GM23248 (cell line): ENCODE measurements around the gene HOGA1. TPM values are rescaled to one million over a fixed set of nuclear protein-coding genes. Genes with fewer than 3 reads are reported as not detected.
"Not testable (repeated sequence)": the region's sequence is repeated elsewhere in the genome, so short reads cannot be mapped to it uniquely, and the experiment has no call there.

ENCODE experiments used
- DNase-seq: peaks from one replicate; pipeline ENCODE4 v3.0.0-alpha.2; 2015
- H2AFZ ChIP-seq: fragments of 200-600 bp; sonication (generic); 2 replicates; pipeline ENCODE4 v1.6.1; 2016; ENCODE audit warnings: antibody characterized with exemption
- H3F3A ChIP-seq: fragments of 200-600 bp; sonication (generic); 2 replicates; pipeline ENCODE4 v1.6.1; 2016; ENCODE audit warnings: mild to moderate bottlenecking, antibody characterized with exemption, mixed run types; ENCODE audit not compliant: insufficient read depth
- H3K27ac ChIP-seq: fragments of 200-600 bp; sonication (generic); 2 replicates; pipeline ENCODE4 v1.5.1; 2016; ENCODE audit warnings: mild to moderate bottlenecking
- H3K27me3 ChIP-seq: fragments of 200-600 bp; sonication (generic); replicated peaks from 2 replicates; pipeline ENCODE4 v1.6.1; 2016; ENCODE audit warnings: mild to moderate bottlenecking; ENCODE audit not compliant: insufficient read depth
- H3K36me3 ChIP-seq: fragments of 200-600 bp; sonication (generic); 2 replicates; pipeline ENCODE4 v1.6.1; 2016; ENCODE audit warnings: low read depth, mild to moderate bottlenecking
- H3K4me1 ChIP-seq: fragments of 200-600 bp; sonication (generic); 2 replicates; pipeline ENCODE4 v1.6.1; 2016; ENCODE audit warnings: mild to moderate bottlenecking; ENCODE audit not compliant: insufficient read depth
- H3K4me2 ChIP-seq: fragments of 200-600 bp; sonication (generic); one replicate; pipeline ENCODE4 v1.6.1; 2016; ENCODE audit warnings: mild to moderate bottlenecking; ENCODE audit not compliant: unreplicated experiment
- H3K4me3 ChIP-seq: fragments of 200-600 bp; sonication (generic); 2 replicates; pipeline ENCODE4 v1.5.1; 2016; ENCODE audit warnings: mild to moderate bottlenecking
- H3K79me2 ChIP-seq: fragments of 200-600 bp; sonication (generic); 2 replicates; pipeline ENCODE4 v1.6.1; 2016; ENCODE audit warnings: mild to moderate bottlenecking; ENCODE audit not compliant: insufficient read depth
- H3K9ac ChIP-seq: fragments of 200-600 bp; sonication (generic); 2 replicates; pipeline ENCODE4 v1.6.1; 2016; ENCODE audit warnings: mild to moderate bottlenecking
- H3K9me2 ChIP-seq: fragments of 200-600 bp; sonication (generic); 2 replicates; pipeline ENCODE4 v1.6.1; 2016; ENCODE audit warnings: mixed run types, mild to moderate bottlenecking, moderate library complexity; ENCODE audit not compliant: insufficient read depth
- H3K9me3 ChIP-seq: fragments of 200-600 bp; sonication (generic); one replicate; pipeline ENCODE4 v1.6.1; 2017; ENCODE audit warnings: low read depth
- H4K20me1 ChIP-seq: fragments of 200-600 bp; sonication (generic); 2 replicates; pipeline ENCODE4 v1.6.0; 2016; ENCODE audit not compliant: insufficient read depth
- EZH2 ChIP-seq: fragments of 200-600 bp; sonication (generic); IDR thresholded peaks from 2 replicates; pipeline ENCODE4 v1.6.1; 2018; ENCODE audit warnings: antibody characterized with exemption, mild to moderate bottlenecking; ENCODE audit not compliant: insufficient read depth, poor library complexity, severe bottlenecking
- EZH2phosphoT487 ChIP-seq: fragments of 200-600 bp; sonication (generic); IDR thresholded peaks from 2 replicates; pipeline ENCODE4 v1.6.1; 2018; ENCODE audit warnings: antibody characterized with exemption, moderate library complexity, mild to moderate bottlenecking, low read depth; ENCODE audit not compliant: insufficient read depth
- WGBS, 2 experiments: methylation state at CpG; one replicate each; pipeline ENCODE4 v1.1.6; 2015 to 2017; ENCODE audit warnings: low lambda C conversion rate in 2 of 2, low coverage in 1 of 2; ENCODE audit errors: missing lambda C conversion rate in 2 of 2; 5-methylcytosine and 5-hydroxymethylcytosine counted together
- in situ Hi-C: fragments of 300-500 bp; cut with MboI; formaldehyde crosslinking; loops from 2 replicates; pipeline ENCODE4 v1.15.0; 2020
- polyA plus RNA-seq: library from polyadenylated mRNA; unstranded; fragments of >200 nt; fragmentation: Nextera tagmentation; extraction: Ambion mirVana; gene quantifications from 2 replicates; pipeline ENCODE4 v1.2.1, GENCODE V29; 2016
- total RNA-seq: library from RNA; depleted of rRNA; stranded (reverse); fragments of >200 nt; shearing (Covaris generic); gene quantifications from 2 replicates; pipeline ENCODE4 v1.2.3, GENCODE V29; 2014

The HOGA1 gene
- total and polyA plus RNA-seq, 2 experiments from 2014 or later, result 0.13 to 0.22 TPM

DNA sequence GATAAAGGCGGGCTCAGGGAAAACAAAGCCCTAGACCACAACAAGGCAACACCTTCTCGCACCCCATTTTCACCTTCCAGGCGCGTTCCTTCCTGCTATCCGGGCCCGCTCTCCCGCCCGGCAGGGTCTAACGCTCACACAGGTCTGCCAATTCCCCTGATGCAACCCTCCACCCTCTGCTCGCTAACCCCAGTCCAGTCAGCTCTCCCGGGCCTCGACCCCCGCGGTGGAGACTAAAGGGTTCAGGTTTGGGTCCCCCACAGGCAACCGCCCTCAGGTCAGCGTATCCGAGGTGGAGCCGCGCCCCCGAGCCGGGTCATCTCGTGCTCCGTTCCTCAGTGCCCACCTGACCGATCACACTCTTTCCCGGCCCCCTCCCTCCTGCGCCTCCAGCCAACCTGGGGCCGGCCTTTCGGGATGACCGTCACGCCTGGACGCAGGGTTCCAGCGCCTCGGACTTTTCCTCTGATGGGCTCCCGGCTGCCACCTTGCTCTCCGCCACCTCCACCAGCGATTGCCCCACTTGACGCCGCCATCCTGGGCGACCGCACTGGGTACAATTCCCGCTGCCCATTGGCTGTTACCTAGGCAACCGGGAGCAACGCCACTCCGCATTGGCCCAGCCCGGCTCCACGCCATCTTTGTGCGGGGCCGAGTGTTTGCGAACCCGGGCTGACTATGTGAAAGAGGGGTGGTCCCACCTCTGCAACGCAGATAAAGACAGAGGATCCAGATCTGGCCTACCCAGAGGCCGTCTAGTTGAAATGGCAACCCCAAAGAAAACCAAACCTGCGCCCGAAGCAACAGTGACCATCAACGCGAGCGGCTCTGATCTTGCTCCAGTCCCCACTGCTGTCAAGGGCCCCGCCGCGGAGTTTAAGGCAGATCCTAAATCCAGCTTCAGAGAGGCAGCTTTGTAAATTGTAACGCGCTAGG, 49.0 kb downstream of the HOGA1 start, which contains the start of gene MORN4:
Gene MORN4, minus strand, starts transcription at position 552 of the 936 bp plus-strand sequence. CDS start 13,847 bp downstream, outside the sequence.
- WGBS, 2 experiments, result 1% methylated on average over 58 to 62 of the region's 62 CpGs
- Histone ChIP-seq H3K4me1 (peaks cover 12% of the 10 kb centered on the region; the same call in 1 of the 2 replicates), H2AFZ (peak within 1 kb of the TSS; percentile 100), H3K9ac (peak within 1 kb of the TSS; percentile 81), H3K27me3 (no peaks in the 10 kb centered on the region), H3K79me2 (peaks cover 12% of the 10 kb centered on the region), H3K9me3 (no peaks in the 10 kb centered on the region), H3K4me2 (peak within 1 kb of the TSS; percentile 95), H3K27ac (peak within 1 kb of the TSS; percentile 39), H3K9me2 (no peaks in the 10 kb centered on the region), H4K20me1 (no peaks in the 10 kb centered on the region), H3F3A (0 out of 2 replicates have a peak, but pooled peaks cover under 1% of the 10 kb centered on the region), H3K4me3 (peak within 1 kb of the TSS; percentile 89), H3K36me3 (no peaks in the 10 kb centered on the region)
- in situ Hi-C loops, result no loop called here
- DNase-seq, result peak; percentile 97
- no peak for TF ChIP-seq EZH2phosphoT487
- no peak for TF ChIP-seq EZH2

DNA sequence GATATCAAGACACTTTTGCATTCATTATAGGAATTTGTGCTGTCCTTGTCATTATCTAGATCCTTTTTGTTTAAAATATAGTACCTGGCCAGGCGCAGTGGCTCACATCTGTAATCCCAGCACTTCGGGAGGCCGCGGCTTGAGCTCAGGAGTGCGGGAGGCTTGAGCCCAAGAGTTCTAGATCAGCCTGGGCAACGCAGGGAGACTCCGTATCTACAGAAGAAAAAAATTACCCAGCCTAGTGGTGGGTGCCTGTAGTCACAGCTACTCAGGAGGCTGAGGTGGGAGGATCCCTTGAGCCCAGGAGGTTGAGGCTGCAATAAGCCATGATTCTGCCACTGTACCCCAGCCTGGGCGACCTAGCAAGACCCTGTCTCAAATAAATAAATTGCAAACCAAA, 49.7 kb downstream of the HOGA1 start:
- Histone ChIP-seq H3F3A (no peaks in the 10 kb centered on the region), H3K9me2 (no peaks in the 10 kb centered on the region), H3K36me3 (no peaks in the 10 kb centered on the region), H3K9me3 (no peaks in the 10 kb centered on the region), H3K4me3 (peak overlapping the region; percentile 89), H4K20me1 (no peaks in the 10 kb centered on the region), H2AFZ (peak overlapping the region; percentile 100), H3K4me2 (peak overlapping the region; percentile 95), H3K27ac (peak overlapping the region; percentile 39), H3K4me1 (peaks cover 12% of the 10 kb centered on the region; the same call in 1 of the 2 replicates), H3K79me2 (peaks cover 12% of the 10 kb centered on the region), H3K27me3 (no peaks in the 10 kb centered on the region), H3K9ac (peak overlapping the region; percentile 81)
- no peak for TF ChIP-seq EZH2
- no peak for TF ChIP-seq EZH2phosphoT487
- WGBS, 2 experiments, result 66 to 73% methylated on average over 8 of the region's 8 CpGs
- in situ Hi-C loops, result no loop called here
- peak; percentile 52 for DNase-seq

DNA sequence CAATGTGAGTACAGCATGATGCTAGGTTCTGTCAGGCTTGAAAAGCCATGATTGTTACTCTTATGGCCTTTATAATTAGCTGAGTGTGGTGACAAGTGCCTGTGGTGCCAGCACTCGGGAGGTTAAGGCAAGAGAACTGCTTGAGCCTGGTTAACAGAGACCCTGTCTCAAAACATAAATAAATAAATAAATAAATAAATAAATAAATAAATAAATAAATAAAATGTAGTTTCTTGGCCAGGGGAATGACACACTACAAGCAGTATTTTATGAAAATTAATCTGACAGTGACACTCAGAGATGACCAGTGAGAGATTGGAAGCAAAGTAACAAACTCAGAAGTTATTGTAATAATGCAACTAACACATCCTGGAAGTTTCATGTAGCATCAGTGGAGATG, 51.4 kb downstream of the HOGA1 start:
- Histone ChIP-seq H4K20me1 (no peaks in the 10 kb centered on the region), H2AFZ (no peak overlapping the region), H3K9ac (no peak overlapping the region), H3K27me3 (no peaks in the 10 kb centered on the region), H3F3A (no peaks in the 10 kb centered on the region), H3K27ac (no peak overlapping the region), H3K4me2 (no peak overlapping the region), H3K4me1 (peaks cover 12% of the 10 kb centered on the region; the same call in 1 of the 2 replicates), H3K9me3 (no peaks in the 10 kb centered on the region), H3K79me2 (peaks cover 12% of the 10 kb centered on the region), H3K9me2 (no peaks in the 10 kb centered on the region), H3K4me3 (no peak overlapping the region), H3K36me3 (no peaks in the 10 kb centered on the region)
- TF ChIP-seq EZH2, result no peak
- TF ChIP-seq EZH2phosphoT487, result no peak
- in situ Hi-C loops, result no loop called here
- WGBS, 2 experiments, result 43 to 48% methylated on average over 1 of the region's 1 CpG
- DNase-seq, result no peak

DNA sequence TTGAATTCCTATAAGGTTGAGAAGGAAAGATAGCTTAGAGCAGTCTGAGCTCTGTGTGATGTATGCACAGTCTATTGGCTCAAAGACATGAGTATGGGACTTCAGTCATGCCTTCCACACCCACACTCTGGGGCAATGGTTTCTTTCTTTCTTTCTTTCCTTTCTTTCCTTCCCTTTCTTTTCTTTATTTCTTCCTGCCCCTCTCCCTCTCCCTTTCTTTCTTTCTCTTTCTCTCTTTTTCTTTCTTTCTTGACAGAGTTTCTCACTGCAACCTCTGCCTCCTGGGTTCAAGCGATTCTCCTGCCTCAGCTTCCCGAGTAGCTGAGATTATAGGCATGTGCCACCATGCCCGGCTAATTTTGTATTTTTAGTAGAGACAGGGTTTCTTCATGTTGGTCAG, 54.9 kb downstream of the HOGA1 start:
- H4K20me1 ChIP-seq, H3K4me2 ChIP-seq: not testable (repeated sequence)
- 65 to 70% methylated on average over 3 of the region's 3 CpGs for WGBS, 2 experiments

More for the DNA sequence above, 54.9 kb downstream of the HOGA1 start:
- H3K9me2 ChIP-seq, H2AFZ ChIP-seq, H3K27me3 ChIP-seq, H3K9me3 ChIP-seq, H3K4me3 ChIP-seq, DNase-seq, H3K27ac ChIP-seq, H3K9ac ChIP-seq, H3K36me3 ChIP-seq, in situ Hi-C loops: not testable (repeated sequence)
- H3F3A ChIP-seq, result peaks cover 22% of the 10 kb centered on the region
- peaks cover 32% of the 10 kb centered on the region for H3K79me2 ChIP-seq
- peaks cover 11% of the 10 kb centered on the region for H3K4me1 ChIP-seq
